K562 (cell line): Measurements from ENCODE around the gene TSC22D2. TPM values are rescaled to one million over a fixed set of nuclear protein-coding genes. Genes with fewer than 3 reads are reported as not detected.
A peak's percentile ranks its signal among the peaks of the same experiment; 100 is the strongest.

Source experiments
- ATAC-seq: fragments of 200-7000 bp; cut with Tn5 transposase; 3 replicates; pipeline ENCODE4 v1.9.1; 2020; ENCODE audit warnings: moderate library complexity
- BruUV-seq: library from RNA; stranded (reverse); fragments of 400-500 nt; replicated peaks from 2 replicates; lab custom pipeline; 2021; lab: Mats Ljungman, UMichigan
- CTCF ChIA-PET: fragments of 300-600 bp; formaldehyde crosslinking; extraction: SDS; loops from one replicate; lab custom pipeline; 2021; ENCODE audit warnings: low intra/inter-chr PET ratio; lab: Yijun Ruan, JAX
- POLR2A ChIA-PET: fragments of 300-600, 350-650 bp; sonication (Branson Sonifier 250); formaldehyde crosslinking; extraction: SDS; loops from one replicate; lab custom pipeline; 2021; ENCODE audit warnings: antibody characterized with exemption, inconsistent platforms; lab: Yijun Ruan, JAX
- DNase-seq, 4 experiments: peaks; one replicate each; pipeline versions ENCODE4 v3.0.0 to v3.0.0-alpha.2; 2011 to 2018; ENCODE audit warnings: low spot score in 3 of 4, mixed read lengths in 3 of 4; ENCODE audit errors: extremely low read depth in 1 of 4
- FAIRE-seq: peaks from 2 replicates; lab custom pipeline; 2011; peaks lifted over from hg19 to GRCh38; lab: Jason Lieb, UNC
- H2AFZ ChIP-seq: 2 replicates; pipeline ENCODE4 v1.6.0; 2011; ENCODE audit warnings: low read depth, low read length, control low read depth, inconsistent platforms
- H3K27ac ChIP-seq: fragments of 200-600 bp; 3 replicates; pipeline ENCODE4 v1.8.0; 2011; ENCODE audit warnings: low read depth, mild to moderate bottlenecking, control low read depth, inconsistent platforms, low read length, moderate library complexity, mixed read lengths; ENCODE audit errors: extremely low read depth
- H3K27me3 ChIP-seq, 2 experiments: fragments of 300-600 bp in 1 of 2; 2 replicates in 1 of 2; 3 replicates in 1 of 2; pipeline versions ENCODE4 v1.6.0 to v1.8.0; 2011; ENCODE audit warnings: inconsistent platforms in 2 of 2, low read length in 2 of 2, mild to moderate bottlenecking in 1 of 2, mixed read lengths in 1 of 2, moderate library complexity in 1 of 2; ENCODE audit not compliant: control insufficient read depth in 2 of 2, insufficient read depth in 2 of 2
- H3K36me3 ChIP-seq: fragments of 300-600 bp; 3 replicates; pipeline ENCODE4 v1.8.0; 2011; ENCODE audit warnings: mild to moderate bottlenecking, low read length, inconsistent platforms; ENCODE audit not compliant: control insufficient read depth, insufficient read depth
- H3K4me1 ChIP-seq, 2 experiments: fragments of 200-600 bp in 1 of 2; replicated peaks in 1 of 2; 2 replicates in 1 of 2; 3 replicates in 1 of 2; pipeline versions ENCODE4 v1.5.1 to v1.8.0; 2011; ENCODE audit warnings: inconsistent platforms in 2 of 2, low read length in 2 of 2, mild to moderate bottlenecking in 1 of 2, mixed read lengths in 1 of 2, moderate library complexity in 1 of 2; ENCODE audit not compliant: control insufficient read depth in 2 of 2, insufficient read depth in 2 of 2
- H3K4me2 ChIP-seq: 2 replicates; pipeline ENCODE4 v1.6.1; 2011; ENCODE audit warnings: low read length, control low read depth, inconsistent platforms, mixed read lengths; ENCODE audit not compliant: insufficient read depth
- H3K4me3 ChIP-seq: fragments of 200-600 bp; sonication (generic), shearing (Covaris generic); 2 replicates; pipeline ENCODE4 v1.5.1; 2016; ENCODE audit warnings: control low read depth, inconsistent platforms
- H3K79me2 ChIP-seq: fragments of 200-600 bp; 3 replicates; pipeline ENCODE4 v1.8.0; 2011; ENCODE audit warnings: low read length, inconsistent platforms; ENCODE audit not compliant: control insufficient read depth, insufficient read depth
- H3K9ac ChIP-seq, 2 experiments: 2 replicates each; pipeline versions ENCODE4 v1.6.0 to v1.6.1; 2011; ENCODE audit warnings: low read depth in 2 of 2, low read length in 2 of 2, control low read depth in 1 of 2, inconsistent platforms in 1 of 2, mild to moderate bottlenecking in 1 of 2, mixed read lengths in 1 of 2; ENCODE audit not compliant: insufficient read depth in 1 of 2
- H3K9me1 ChIP-seq: one replicate; pipeline ENCODE4 v1.6.0; 2011; ENCODE audit warnings: inconsistent platforms, mild to moderate bottlenecking, low read length, moderate library complexity; ENCODE audit not compliant: control insufficient read depth, insufficient read depth
- H3K9me3 ChIP-seq: replicated peaks from 2 replicates; pipeline ENCODE4 v1.5.1; 2011; ENCODE audit warnings: low read depth, low read length, inconsistent platforms; ENCODE audit not compliant: control insufficient read depth, insufficient read depth
- H4K20me1 ChIP-seq: replicated peaks from 2 replicates; pipeline ENCODE4 v1.6.1; 2011; ENCODE audit warnings: low read length, inconsistent platforms, mixed read lengths; ENCODE audit not compliant: control insufficient read depth, insufficient read depth
- ARID1B ChIP-seq: fragments of 450-650 bp; IDR thresholded peaks from 2 replicates; pipeline ENCODE4 v1.6.1; 2016; ENCODE audit warnings: antibody characterized with exemption, mild to moderate bottlenecking, inconsistent platforms
- COPS2 ChIP-seq: fragments of 450-650 bp; conservative IDR thresholded peaks from 2 replicates; pipeline ENCODE4 v1.6.1; 2016; ENCODE audit warnings: mild to moderate bottlenecking, moderate library complexity
- E2F3 ChIP-seq: fragments of 250-450 bp; sonication (Bioruptor Pico); IDR thresholded peaks from 2 replicates; pipeline ENCODE4 v1.4.0; 2020; ENCODE audit warnings: mild to moderate bottlenecking
- FOXA1 ChIP-seq: fragments of 450-650 bp; IDR thresholded peaks from 2 replicates; pipeline ENCODE4 v1.6.1; 2016; ENCODE audit warnings: mild to moderate bottlenecking, borderline replicate concordance
- FOXA3 ChIP-seq, 2 experiments: fragments of 450-650 bp in 1 of 2; sonication (generic) in 1 of 2; formaldehyde crosslinking; IDR thresholded peaks in 1 of 2; conservative IDR thresholded peaks in 1 of 2; 2 replicates each; pipeline versions ENCODE4 v1.4.0 to v1.8.0; 2020 to 2022; ENCODE audit warnings: mild to moderate bottlenecking in 2 of 2, missing genetic modification reagents in 1 of 2
- GATA2 ChIP-seq: sonication (generic); formaldehyde crosslinking; IDR thresholded peaks from 2 replicates; pipeline ENCODE4 v1.4.0; 2020; ENCODE audit warnings: mild to moderate bottlenecking, missing genetic modification reagents
- RBM17 ChIP-seq: fragments of 200-400 bp; formaldehyde crosslinking; IDR thresholded peaks from 2 replicates; pipeline ENCODE4 v1.6.1; 2017; ENCODE audit warnings: low read depth, mild to moderate bottlenecking, low read length, borderline replicate concordance
- SAFB ChIP-seq: fragments of 200-400 bp; formaldehyde crosslinking; IDR thresholded peaks from 2 replicates; pipeline ENCODE4 v1.6.1; 2017; ENCODE audit warnings: low read depth, low read length, borderline replicate concordance
- TRIM28 ChIP-seq: fragments of 450-650 bp; IDR thresholded peaks from 2 replicates; pipeline ENCODE4 v1.6.1; 2017
- ZZZ3 ChIP-seq: fragments of 450-650 bp; IDR thresholded peaks from 2 replicates; pipeline ENCODE4 v1.6.1; 2016; ENCODE audit warnings: antibody characterized with exemption, mild to moderate bottlenecking, moderate library complexity
- WGBS: fragments of 100-300 bp; shearing (Covaris generic); methylation state at CpG from one replicate; pipeline ENCODE4 v1.1.6; 2016; ENCODE audit warnings: low coverage, mixed read lengths; ENCODE audit not compliant: insufficient coverage; ENCODE audit errors: missing lambda C conversion rate; 5-methylcytosine and 5-hydroxymethylcytosine counted together
- in situ Hi-C: fragments of 300-500 bp; cut with MboI; formaldehyde crosslinking; loops from 4 replicates; pipeline ENCODE4 v1.15.0; 2018; ENCODE audit warnings: inconsistent platforms, mixed read lengths
- intact Hi-C: fragments of 100-400 bp; cut with micrococcal nuclease; formaldehyde crosslinking; loops from 2 replicates; pipeline ENCODE4 v1.14.2; 2022
- polyA plus RNA-seq, 8 experiments: library from polyadenylated mRNA; depleted of rRNA in 4 of 8; stranded (reverse) in 5 of 8; unstranded in 3 of 8; fragments of >200 nt; fragmentation: Nextera tagmentation in 2 of 8; fragmentation: Illumina TruSeq in 1 of 8; extraction: Ambion mirVana in 2 of 8; extraction: Trizol in 1 of 8; gene quantifications; 2 replicates each; pipeline versions ENCODE4 v1.2.1 to v1.2.3, GENCODE V29; 2011 to 2014; ENCODE audit warnings: inconsistent platforms in 1 of 8, missing spikeins in 1 of 8
- total RNA-seq, 7 experiments: library from RNA; depleted of rRNA in 6 of 7; stranded (reverse); fragments of >200 nt in 6 of 7; fragmentation: Illumina TruSeq in 2 of 7; extraction: Trizol in 2 of 7; gene quantifications; 2 replicates each; pipeline versions ENCODE4 v1.2.1 to v1.2.3, GENCODE V29; 2011 to 2021; ENCODE audit warnings: low replicate concordance in 1 of 7
- TF ChIP-seq, protein P1 (sequence below), 3 experiments: IDR thresholded peaks in 2 of 3; conservative IDR thresholded peaks in 1 of 3; 2 replicates each; pipeline ENCODE4 v1.5.1; 2011 to 2012; ENCODE audit warnings: low read length in 3 of 3, mild to moderate bottlenecking in 3 of 3, control low read depth in 2 of 3, improper control_type of control experiment in 1 of 3, inconsistent platforms in 1 of 3, low read depth in 1 of 3, mixed read lengths in 1 of 3, moderate library complexity in 1 of 3; ENCODE audit not compliant: insufficient read depth in 2 of 3
- TF ChIP-seq, protein P2 (sequence below): fragments of 450-650 bp; formaldehyde crosslinking; IDR thresholded peaks from 2 replicates; pipeline ENCODE4 v1.4.0; 2022; ENCODE audit warnings: mild to moderate bottlenecking, moderate library complexity
- TF ChIP-seq, protein P3 (sequence below): fragments of 250-450 bp; sonication (Bioruptor Pico); IDR thresholded peaks from 2 replicates; pipeline ENCODE4 v1.4.0; 2020; ENCODE audit warnings: mild to moderate bottlenecking, moderate library complexity

The TSC22D2 gene
- total and polyA plus RNA-seq, 9 of the 15 experiments (the other 6 are each of a cell fraction or from before 2014, with no cell fraction given), result 5.5 to 44.0 (median 19.3) TPM

DNA sequence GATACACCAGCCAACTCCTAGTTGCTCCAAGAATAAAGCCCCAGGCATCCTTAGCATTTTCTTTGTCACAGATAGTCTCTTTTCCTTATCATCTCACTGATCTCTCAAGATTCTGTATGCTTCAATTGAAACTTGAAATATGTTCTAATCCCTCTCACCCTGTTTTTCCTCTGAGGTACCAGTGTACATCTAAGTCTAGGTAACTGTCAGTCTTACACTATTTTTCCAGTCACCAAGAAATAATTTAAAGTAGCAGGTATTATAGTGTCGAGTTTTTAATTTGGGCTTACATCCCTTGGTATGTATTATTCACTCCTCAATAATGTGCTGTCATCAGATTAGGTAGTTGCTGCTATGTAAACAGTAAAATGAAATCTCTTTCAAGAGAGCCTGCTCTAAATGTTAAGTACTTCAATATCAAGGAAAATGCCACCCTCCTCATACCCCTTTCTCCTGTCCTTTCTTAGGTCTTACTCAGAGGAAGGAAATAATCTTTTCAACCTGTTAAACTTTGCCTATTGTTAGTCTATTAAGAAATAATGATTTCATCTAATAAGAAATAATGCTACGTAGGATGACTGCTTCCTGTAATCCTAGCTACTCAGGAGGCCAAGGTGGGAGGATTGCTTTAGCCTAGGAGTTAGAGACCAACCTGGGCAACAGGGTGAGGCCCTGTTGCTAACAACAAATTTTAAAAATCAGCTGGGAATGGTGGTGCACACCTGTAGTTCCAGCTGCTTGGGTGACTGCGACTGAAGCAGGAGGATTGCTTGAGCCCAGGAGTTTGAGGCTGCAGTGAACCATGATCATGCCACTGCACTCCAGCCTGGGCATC, 39.8 kb downstream of the TSC22D2 start:
- POLR2A ChIA-PET, result interaction anchor here (1.4 to 1.5 kb wide), 2 partner anchors 9 to 14 kb away, joined by 4 to 5 read pairs; no protein-coding TSS in a partner anchor
- TF ChIP-seq ARID1B (0 out of 2 replicates have a peak, but pooled peaks have one; percentile 28), FOXA3 (CRISPR knock-in tag; conservative IDR thresholded peaks at IDR 0.05 in 1 of 2, IDR thresholded peaks at IDR 0.05 in 1 of 2) (peak in 1 of 2 experiments; percentile 79; a peak in 2 of 4 replicates), GATA2 (CRISPR knock-in tag) (0 out of 2 replicates have a peak, but pooled peaks have one; percentile 34), RBM17 (no peak), E2F3 (no peak), TRIM28 (no peak), FOXA1 (peak; percentile 46; the same call in 1 of the 2 replicates), COPS2 (no peak), ZZZ3 (no peak), SAFB (no peak)
- TF ChIP-seq, protein P1, sequence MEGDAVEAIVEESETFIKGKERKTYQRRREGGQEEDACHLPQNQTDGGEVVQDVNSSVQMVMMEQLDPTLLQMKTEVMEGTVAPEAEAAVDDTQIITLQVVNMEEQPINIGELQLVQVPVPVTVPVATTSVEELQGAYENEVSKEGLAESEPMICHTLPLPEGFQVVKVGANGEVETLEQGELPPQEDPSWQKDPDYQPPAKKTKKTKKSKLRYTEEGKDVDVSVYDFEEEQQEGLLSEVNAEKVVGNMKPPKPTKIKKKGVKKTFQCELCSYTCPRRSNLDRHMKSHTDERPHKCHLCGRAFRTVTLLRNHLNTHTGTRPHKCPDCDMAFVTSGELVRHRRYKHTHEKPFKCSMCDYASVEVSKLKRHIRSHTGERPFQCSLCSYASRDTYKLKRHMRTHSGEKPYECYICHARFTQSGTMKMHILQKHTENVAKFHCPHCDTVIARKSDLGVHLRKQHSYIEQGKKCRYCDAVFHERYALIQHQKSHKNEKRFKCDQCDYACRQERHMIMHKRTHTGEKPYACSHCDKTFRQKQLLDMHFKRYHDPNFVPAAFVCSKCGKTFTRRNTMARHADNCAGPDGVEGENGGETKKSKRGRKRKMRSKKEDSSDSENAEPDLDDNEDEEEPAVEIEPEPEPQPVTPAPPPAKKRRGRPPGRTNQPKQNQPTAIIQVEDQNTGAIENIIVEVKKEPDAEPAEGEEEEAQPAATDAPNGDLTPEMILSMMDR (IDR thresholded peaks at IDR 0.05 in 2 of 3, conservative IDR thresholded peaks at IDR 0.05 in 1 of 3; ENCODE audit: insufficient read depth in 2 of 3, low read depth in 1 of 3, low read length in 3 of 3), result no peak
- TF ChIP-seq, protein P2, sequence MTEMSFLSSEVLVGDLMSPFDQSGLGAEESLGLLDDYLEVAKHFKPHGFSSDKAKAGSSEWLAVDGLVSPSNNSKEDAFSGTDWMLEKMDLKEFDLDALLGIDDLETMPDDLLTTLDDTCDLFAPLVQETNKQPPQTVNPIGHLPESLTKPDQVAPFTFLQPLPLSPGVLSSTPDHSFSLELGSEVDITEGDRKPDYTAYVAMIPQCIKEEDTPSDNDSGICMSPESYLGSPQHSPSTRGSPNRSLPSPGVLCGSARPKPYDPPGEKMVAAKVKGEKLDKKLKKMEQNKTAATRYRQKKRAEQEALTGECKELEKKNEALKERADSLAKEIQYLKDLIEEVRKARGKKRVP (CRISPR knock-in tag), result no peak
- TF ChIP-seq, protein P3, sequence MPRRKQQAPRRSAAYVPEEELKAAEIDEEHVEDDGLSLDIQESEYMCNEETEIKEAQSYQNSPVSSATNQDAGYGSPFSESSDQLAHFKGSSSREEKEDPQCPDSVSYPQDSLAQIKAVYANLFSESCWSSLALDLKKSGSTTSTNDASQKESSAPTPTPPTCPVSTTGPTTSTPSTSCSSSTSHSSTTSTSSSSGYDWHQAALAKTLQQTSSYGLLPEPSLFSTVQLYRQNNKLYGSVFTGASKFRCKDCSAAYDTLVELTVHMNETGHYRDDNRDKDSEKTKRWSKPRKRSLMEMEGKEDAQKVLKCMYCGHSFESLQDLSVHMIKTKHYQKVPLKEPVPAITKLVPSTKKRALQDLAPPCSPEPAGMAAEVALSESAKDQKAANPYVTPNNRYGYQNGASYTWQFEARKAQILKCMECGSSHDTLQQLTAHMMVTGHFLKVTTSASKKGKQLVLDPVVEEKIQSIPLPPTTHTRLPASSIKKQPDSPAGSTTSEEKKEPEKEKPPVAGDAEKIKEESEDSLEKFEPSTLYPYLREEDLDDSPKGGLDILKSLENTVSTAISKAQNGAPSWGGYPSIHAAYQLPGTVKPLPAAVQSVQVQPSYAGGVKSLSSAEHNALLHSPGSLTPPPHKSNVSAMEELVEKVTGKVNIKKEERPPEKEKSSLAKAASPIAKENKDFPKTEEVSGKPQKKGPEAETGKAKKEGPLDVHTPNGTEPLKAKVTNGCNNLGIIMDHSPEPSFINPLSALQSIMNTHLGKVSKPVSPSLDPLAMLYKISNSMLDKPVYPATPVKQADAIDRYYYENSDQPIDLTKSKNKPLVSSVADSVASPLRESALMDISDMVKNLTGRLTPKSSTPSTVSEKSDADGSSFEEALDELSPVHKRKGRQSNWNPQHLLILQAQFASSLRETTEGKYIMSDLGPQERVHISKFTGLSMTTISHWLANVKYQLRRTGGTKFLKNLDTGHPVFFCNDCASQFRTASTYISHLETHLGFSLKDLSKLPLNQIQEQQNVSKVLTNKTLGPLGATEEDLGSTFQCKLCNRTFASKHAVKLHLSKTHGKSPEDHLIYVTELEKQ, result no peak

More for the DNA sequence above, 39.8 kb downstream of the TSC22D2 start:
- Histone ChIP-seq H3K9ac (peak overlapping the region in 1 of 2 experiments; percentile 10; a peak in 2 of 4 replicates), H2AFZ (no peak overlapping the region), H3K9me3 (no peaks in the 10 kb centered on the region), H3K4me2 (peak overlapping the region; percentile 27), H3K36me3 (peaks cover 30% of the 10 kb centered on the region; the same call in 2 of the 3 replicates), H3K27ac (peak overlapping the region; percentile 85), H3K4me3 (no peak overlapping the region), H3K79me2 (peaks cover 96% of the 10 kb centered on the region), H3K9me1 (no peaks in the 10 kb centered on the region), H3K27me3 (no peaks in the 10 kb centered on the region), H4K20me1 (no peaks in the 10 kb centered on the region), H3K4me1 (peaks cover 26 to 36% of the 10 kb centered on the region in 2 experiments)
- no TSS peak for BruUV-seq
- in situ Hi-C loops (no loop called here), intact Hi-C loops (no loop called here)
- CTCF ChIA-PET, result no interaction called here
- DNase-seq, result no peak
- ATAC-seq, result peak; percentile 0; the same call in 1 of the 3 replicates
- WGBS, result 32% methylated on average over 3 of the region's 3 CpGs
- peak; percentile 26 for FAIRE-seq
